IPS-11a (cell line): Measurements from ENCODE around the gene ZEB2.

Experiments used
- H3K4me3 ChIP-seq: one replicate; pipeline ENCODE4 v1.5.1; 2013; ENCODE audit warnings: low read depth, low read length, control low read depth

ZEB2 gene

DNA sequence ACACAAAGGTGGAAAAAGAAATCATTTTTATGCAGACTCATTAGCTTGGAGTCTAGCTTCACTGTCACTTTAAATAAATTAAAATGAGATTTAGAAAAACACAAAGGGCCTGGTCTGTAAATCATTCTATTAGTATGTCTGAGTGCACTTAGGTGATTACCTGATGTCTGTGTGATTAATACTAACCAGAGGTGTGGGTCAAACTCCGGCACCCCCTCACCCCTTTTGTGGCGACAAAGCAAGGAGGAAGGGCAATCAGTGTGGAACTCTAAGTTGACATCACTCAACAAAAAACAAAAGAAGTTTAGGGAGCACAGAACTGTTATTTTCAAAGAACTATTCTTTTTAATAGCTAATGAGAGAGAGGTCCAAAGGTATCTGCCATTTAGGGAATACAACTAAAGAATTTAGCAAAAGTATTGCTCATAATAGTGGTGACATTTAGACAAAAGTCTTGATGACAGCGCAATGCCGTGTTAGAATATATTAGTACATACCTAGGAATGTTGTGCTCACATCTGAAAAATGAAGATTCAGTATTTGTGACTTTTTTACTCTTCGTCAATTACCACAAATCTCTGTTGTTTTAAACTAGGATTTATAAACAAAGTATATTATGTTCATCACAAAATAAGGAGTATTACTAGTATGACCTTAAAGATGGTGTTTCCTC lies 66.3 kb downstream of the ZEB2 start:
- no peak overlapping the region for H3K4me3 ChIP-seq

DNA sequence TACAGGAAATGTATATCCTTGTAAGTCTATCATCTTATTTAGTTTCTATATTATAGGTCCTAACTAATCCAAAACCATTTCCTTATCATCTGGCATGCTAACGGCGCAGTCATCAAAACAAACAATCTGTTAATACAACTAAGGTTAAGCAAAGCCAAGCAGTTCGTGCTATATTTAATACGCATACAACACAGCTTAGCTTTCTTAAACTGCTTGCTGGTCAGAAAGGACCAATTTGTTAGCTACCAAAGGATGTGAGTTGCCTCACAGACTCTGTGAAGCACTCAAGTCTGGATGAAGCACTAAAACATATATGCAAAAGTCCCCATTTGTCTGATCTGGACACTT lies 67.0 kb downstream of the ZEB2 start:
- no peak overlapping the region for H3K4me3 ChIP-seq

DNA sequence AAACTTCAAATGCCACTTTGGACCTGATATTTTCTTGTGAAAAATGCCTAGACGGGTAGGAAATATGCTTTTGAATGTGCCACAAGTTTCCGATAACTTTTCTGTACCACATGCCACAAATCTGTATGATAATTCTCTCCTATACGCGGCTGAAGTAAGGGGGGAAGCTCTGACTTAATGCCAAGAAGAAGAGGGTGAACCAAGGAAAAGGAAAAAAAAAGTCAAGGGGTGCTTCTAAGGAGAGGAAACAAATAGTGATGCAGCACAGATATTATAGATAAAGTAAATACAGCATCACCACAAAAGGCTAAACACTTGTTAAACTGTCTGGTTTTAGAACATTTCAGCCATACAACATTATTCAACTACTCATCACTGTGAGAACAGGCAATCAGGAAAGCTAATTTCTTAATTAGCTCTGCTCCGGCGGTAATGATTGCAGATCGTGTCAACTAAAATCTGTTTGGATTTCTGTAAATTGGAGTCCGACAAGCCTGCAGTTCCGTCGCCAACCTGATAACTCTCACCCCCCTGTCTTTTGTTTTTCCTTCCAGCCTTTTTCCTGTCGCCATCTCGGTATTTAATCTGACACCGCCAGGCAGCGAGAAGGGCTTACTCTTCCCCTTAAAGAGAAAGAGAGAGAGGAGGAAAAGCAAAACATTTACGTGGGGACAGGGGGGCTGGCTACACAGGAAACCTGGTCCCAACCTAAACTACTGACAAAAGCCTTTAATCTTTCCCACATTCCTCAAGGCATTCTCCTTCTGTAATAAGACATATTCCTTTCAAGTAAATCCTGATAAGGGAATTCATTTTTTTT lies 67.5 kb downstream of the ZEB2 start:
- H3K4me3 ChIP-seq, result no peak overlapping the region

DNA sequence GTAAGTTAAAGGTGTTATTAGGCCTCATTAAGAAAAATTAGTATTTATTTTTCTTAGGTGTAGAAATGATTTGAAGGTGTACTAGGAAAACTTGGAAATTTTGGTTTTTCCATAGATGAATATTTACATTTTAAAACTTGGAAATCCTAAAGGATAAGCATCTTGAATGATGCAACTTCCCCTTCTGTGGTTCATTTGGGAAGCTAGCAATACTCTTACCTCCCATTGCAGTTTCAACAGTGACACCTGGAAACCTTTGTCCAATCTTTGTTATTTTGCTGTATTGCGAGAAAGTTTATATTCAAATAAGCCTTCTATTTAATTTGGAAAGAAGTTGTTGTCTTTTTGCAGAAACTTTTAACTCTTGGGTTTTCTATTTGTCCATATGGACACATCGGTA lies 68.5 kb downstream of the ZEB2 start:
- no peak overlapping the region for H3K4me3 ChIP-seq

DNA sequence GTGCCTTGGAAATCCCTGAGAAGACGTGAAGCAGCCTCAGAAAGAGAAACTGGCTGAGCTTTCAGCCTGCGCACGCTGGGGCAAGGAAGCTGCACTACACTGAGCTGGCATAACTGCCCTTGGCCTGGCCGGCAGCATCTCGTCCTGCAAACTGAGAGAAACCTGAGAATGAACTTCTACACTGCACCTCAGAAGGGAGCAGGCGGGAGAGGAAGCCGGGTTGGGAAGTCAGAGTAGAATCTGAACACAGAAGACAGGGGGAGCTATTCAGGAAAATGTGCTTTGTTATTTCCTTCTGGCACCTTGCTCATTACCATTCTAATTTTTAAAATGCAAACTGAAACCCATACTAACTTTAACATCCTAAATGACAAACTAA lies 70.9 kb downstream of the ZEB2 start:
- H3K4me3 ChIP-seq, result no peak overlapping the region

DNA sequence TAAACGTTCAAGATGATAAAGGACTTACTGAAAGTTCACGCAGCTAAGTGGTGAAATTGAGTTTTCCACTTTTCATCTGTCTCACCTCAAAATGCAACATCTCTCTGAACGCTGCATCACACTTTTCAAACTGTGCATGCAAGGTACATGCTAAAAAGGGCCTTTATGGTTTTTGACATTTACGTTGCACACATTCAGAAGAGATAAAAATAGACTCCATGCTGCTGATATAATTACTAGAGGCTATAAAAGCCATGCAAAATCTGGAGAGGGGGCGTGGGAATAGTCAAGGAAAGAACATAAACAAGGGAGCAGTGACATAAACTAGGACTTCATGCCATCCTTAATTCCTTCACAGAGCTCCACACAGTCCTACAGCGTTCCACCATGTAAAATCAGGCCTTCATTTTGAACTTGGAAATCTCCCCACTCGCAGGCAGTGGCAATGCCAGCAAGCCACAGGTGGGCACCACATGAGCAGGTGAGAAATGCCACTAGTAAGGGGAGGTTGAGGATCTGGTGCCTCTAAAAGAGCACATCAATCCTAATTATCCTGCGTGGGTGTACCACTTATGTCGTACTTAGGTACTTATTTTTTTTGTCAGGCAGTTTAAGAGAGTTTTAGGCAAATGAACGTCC lies 71.4 kb downstream of the ZEB2 start:
- H3K4me3 ChIP-seq, result no peak overlapping the region

DNA sequence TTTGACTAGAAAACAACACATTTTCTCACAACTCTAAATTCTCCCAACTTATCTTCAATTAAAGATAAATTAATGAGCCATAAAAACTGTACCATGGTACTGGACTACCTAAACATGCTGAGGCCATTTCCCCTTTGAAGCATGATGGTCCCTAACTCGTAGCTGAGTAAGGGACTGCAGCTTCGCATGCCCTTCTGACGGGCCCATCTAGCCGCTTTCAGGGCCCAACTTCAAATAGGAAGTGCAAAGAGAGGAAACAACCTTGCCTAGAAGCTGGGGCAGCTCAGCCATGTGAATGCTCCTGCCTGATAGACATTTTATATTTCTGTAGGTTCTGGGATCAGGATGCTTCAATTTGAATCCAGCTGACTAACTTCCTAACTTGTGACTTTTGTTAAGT lies 72.4 kb downstream of the ZEB2 start:
- no peak overlapping the region for H3K4me3 ChIP-seq

DNA sequence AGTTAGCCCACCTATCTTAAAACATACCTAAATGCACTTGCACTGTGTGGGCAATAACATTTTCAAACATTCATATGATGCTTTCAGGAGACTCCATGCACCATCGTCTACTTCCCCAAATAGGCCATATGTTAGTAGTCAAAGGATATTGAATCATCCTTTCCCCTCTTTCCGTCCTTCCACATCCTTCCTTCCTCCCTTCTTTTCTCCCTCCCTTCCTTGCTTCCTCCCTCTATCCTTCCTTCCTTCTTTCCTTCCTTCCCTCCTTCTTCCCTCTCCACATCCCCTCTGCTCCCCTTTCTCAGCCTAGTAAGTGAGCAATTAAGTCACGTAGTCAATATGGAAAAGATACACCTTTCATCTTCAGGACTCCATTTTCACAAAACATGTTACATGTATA lies 73.8 kb downstream of the ZEB2 start:
- no peak overlapping the region for H3K4me3 ChIP-seq

DNA sequence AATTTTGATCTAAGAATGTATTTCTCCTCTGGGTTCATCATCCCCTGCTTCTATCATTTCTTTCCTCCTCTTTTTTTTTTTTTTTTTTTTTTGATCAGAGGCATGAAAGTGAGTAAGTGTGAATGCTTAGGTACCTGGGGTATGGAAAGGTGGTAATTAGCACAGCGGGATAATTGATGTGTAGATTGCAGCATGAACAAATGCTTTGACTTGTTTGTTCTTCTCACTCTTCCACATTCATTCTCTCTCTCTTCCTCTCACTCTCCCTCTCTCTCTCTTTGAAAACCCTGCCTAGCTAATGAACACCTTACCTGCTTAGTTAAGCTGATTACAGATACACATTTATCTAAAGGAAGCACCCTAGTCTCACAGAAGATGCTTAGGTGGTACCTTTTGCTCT lies 74.7 kb downstream of the ZEB2 start:
- no peak overlapping the region for H3K4me3 ChIP-seq

DNA sequence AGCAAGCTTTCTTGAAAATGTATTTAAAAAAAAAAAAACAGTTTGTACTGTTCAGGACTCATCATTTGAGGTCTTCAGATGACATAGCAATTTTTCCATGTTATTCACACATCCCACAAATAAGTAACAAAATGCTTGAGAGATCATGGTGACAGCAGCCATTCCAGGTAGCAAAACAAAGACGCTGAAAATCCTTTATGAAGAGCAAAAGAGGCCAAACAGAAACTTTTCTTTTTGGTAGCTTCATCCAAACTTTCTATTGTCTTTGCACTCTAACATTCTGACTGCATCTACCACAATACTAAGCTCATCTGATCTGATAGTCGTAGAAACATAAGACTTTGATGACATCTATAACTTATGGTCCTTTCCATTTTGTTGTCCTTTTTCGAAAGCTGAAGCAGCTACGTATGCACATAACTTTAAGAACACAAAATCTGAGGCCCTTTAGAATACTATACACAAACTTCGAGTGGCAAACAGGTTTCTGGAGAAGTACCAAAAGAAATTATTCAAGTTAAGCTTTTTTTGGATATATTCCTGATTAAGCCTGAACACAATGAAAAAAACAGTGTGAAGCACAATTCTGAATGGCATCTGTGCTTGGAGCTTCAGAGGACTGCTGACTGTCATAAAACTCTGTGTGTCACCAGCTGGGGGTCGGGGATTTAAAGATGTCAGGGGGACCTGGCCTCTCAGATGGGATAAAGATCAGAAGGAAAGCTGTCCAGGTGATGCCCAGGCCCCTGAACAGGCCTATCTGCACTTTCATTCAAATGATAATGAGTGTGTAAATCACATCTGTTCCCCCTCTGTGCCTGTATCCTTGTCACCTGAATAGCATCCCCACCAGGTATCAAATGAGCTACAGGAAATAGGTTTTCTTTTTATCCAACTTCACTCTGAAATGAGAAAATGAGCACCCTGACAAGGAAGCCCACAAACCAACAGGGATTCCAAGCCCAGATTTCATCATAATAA lies 75.8 kb downstream of the ZEB2 start:
- no peak overlapping the region for H3K4me3 ChIP-seq

DNA sequence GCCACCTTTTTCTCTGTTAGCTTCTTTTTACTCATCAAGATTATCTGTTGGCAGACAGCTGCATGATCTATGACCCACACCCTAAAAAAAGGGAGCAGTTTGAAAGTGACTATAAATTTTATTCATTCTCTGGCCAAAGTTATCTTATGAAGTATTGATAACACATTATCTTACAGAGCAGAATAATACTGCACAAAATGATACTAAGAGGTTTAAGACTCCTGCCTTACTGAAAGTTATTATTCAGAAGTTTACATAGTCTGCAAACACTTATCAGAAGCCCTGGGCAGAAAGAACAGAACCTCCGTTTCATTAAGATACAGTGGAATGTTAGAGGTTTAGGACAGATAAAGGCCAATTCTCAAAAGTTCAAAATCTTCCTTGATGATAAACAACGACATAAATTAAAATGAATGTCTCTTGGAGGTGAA lies 78.2 kb downstream of the ZEB2 start:
- H3K4me3 ChIP-seq, result no peak overlapping the region

DNA sequence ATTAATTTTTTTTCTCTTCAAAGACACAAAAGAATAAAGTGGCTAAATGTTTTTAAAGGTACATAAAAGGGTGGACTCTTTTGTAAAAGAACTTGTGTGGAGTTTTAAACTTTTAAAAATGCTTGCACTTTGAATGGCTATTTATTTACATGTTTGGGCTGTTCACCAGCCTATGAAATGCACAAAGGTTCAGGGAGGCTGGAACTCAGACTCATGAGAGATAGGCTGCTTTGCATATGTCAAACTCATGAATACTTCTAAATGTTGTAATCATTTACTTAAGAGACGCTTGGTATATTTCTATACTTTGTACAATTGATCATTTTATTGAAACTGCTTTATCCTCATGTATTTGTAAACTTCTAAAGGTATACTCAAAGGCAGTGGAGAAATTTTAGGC lies 79.9 kb downstream of the ZEB2 start:
- no peak overlapping the region for H3K4me3 ChIP-seq

DNA sequence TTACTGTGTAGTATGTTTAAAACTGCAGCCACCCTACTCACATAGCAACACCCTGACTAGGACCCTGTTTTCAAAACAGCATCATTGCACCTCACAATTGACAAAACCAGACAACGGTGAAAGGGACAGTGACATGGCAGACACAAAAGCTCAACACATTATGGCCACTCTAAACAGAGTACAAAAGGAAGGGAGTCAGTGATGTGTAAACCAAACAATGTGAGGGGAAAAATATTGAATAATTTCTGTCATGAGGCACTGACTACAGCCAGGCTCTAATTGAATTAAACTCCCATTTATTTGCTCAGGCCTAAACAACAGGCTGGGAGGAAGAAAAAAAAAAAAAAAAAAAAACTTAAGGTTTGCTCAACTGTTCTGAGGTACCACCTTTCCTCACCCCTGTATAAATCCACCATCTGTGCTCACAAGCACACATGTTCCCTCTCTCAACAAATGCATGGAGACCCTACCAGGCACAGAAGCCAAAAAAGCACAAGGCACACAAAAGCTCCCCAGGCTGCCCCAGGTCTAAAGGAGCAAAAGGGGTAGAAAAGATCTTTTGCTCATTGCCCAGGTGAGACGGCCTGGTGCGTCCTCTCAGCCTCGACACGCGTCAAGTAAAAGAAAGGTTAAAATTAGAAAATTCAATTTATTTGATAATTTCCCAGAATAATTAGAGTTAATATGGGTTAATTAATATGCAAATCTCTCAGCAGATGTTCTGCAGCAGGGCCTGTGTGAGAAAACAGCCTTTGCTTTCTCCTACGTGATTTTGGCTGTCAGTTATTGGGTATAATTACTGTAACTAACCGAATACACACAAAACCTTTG lies 80.9 kb downstream of the ZEB2 start:
- no peak overlapping the region for H3K4me3 ChIP-seq

DNA sequence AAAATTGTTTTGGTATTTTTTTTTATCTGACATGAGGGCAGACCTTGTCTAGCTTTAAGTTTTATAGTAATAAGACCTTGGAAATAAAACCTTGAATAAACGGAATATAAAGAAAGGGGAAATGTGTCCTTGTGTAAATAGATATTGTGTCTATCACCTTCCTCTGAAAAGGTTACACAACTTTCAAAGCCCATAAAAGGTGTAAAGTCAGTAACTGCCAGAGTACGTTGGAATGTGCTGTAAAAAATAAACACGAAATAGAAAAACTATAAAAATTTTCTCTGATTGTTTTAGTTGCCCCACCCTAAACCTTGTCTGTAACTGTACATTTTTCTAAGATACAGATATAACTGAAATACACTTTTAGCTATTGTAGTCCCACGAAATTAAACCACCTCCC lies 82.3 kb downstream of the ZEB2 start:
- H3K4me3 ChIP-seq, result no peak overlapping the region

DNA sequence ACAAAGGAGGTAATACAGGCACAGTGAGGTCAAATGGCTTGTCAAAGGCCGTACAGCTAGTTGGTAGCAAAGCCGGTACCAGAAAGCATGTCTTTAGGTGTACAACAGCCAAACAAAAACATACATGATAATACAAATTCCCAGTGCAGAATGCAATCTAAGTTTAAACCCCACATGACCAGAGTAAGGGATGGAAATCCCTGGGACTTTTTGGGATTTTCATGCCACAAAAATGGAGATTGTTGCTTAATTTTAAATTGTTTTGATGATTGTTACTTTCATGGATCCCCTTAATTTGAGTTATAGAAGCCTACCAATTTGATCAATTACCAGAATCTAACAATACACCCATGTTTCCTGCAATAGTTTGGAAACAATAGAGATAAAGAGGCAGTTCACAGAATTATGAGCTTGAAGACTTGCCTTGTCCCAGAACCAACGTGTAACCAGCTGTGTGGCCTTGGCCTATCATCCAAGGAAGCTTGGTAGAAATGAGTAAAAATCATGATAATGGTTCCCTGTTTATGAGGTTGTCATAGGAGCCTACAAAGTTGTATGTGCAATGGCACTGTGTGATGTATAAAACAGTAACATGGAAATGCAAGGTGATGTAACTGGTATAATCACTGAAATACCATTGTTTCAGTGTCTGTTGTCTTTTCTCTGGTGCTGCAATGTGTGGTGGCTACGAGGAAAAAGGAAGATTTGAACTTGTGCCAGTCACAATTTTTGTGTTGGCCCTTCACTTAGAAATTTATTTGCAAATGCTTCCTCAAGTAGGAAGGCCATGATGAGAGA lies 85.3 kb downstream of the ZEB2 start:
- no peak overlapping the region for H3K4me3 ChIP-seq

DNA sequence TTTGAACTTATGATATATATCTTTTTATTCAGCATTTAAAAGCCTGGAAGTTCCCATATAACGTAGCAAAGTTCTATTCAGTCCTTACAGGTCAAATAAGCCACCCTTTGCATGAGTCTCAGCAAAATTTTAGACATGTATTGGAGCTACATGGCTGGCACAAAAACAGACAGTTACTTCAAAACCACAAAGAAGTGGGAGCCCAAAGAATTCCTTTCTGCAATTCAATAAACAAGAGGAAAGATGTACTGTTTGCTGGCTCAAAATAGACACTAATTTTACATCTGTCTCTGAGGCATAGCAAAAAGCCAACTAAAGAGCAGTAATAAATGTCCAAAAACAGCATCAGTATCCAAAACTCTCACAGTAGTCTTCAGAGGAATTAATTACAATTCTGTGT lies 87.0 kb downstream of the ZEB2 start:
- H3K4me3 ChIP-seq, result no peak overlapping the region

DNA sequence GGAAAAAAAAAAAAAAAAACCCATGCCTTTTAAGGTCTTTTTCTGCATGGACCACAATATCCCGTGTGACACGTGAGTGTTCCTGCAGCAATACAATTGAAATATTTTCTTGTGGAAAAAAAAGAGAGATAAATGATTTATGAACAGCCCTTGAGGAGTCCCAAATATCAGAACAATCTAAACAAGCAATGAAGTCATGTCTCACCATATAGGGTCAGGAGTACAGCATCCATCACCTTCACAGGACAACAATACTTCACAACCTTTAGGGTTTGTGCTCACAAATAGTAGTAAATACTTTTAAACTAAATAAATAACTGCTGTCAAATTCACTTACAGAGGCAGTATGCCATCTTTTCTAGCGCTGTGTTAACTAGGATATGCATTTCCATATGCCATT lies 87.9 kb downstream of the ZEB2 start:
- no peak overlapping the region for H3K4me3 ChIP-seq

DNA sequence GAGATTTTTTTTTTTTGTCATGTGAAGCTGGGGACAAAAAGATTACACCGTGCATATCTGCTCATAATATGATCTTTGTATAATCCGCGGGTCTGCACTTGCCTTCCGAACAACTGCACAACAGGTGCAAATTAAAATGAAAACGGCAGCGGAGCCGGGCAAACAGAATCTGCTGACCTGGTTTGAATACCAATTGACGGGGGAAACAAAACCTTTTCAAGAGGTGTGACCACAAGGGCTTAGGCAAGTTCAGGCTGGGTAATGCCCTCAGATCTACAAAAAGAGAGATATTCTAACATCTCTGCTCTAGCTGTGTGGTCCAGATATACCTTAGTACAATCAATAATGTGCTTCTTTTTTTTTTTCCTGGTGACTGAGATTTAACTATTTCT lies 88.5 kb downstream of the ZEB2 start:
- no peak overlapping the region for H3K4me3 ChIP-seq

DNA sequence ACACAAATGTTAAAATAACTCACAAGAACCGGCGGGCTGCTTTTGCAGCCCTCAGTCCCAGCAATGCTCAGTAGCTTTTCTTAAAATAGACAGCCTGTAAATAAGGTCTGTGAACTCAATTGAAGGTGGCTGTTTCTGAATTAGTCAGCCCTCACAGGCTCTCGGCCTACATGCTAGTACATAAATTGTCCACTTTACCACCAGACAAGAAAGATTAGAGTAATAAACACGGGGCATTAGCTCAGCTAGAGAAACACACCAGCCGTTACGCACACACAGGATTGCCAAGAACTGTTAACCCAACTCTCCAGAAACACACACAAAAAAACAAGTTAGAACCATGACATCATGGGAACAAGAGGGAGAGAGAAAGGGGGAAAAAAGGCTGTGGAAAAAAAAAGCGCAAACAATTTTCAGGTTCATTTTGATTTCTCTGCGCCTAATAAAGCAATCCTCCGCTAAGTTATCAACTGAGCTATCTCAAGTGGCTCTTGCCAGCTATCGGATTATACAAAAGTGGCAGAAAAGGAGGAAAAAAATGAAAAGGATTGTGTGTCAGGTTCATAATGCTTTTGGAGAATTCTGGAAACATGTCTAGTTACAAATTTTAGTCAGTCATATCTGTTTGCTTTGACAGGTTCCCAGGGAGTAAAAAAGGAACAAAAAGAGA lies 89.1 kb downstream of the ZEB2 start:
- H3K4me3 ChIP-seq, result no peak overlapping the region
